Endometrial microvascular endothelial cells (primary cell): ENCODE measurements around the gene CRYM. TPM values are rescaled to one million over a fixed set of nuclear protein-coding genes. Genes with fewer than 3 reads are reported as not detected.
"Not testable (repeated sequence)": the region's sequence is repeated elsewhere in the genome, so short reads cannot be mapped to it uniquely, and the experiment has no call there.

Source experiments
- in situ Hi-C: cut with HindIII; loops from 2 replicates; pipeline ENCODE4 v1.10.0; 2017; ENCODE audit warnings: low sequenced_read_pairs, low pct_unique_long_range_greater_than_20kb; ENCODE audit errors: inconsistent ontology term
- total RNA-seq: library from RNA; depleted of rRNA; stranded (reverse); fragments of >200 nt; gene quantifications from one replicate; pipeline ENCODE4 v1.2.3, GENCODE V29; 2015; ENCODE audit errors: inconsistent ontology term

CRYM gene
- total RNA-seq, 1 donor from 2014 or later, result not detected

GRCh38 chr16:21283521-21284289 is 5.6 kb upstream of the CRYM start:
- in situ Hi-C loops, result no loop called here

DNA sequence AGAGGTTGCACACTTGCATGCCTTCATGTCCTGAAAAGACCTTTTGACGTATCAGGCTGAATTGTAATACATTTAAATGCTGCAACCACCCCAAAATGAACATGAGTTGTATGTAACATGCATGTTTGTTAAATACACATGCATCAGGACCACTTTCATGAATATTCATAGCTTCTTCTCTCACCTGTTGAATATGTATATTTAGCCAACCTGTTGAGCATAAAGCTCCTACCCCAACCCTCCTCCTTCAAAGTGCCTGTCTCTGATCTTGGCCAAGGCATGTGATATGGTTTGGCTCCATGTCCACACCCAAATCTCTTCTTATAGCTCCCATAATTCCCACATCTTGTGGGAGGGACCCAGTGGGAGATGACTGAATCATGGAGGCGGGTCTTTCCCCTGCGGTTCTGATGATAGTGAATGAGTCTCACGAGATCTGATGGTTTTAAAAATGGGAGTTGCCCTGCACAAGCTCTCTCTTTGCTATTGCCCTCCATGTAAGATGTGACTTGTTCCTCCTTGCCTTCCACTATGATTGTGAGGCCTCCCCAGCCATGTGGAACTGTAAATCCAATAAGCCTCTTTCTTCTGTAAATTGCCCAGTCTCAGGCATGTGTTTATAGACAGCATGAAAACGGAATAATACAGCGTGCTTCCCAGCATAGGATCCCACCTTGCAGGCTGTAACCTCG is 3.8 kb upstream of the CRYM start:
- in situ Hi-C loops, result no loop called here

DNA sequence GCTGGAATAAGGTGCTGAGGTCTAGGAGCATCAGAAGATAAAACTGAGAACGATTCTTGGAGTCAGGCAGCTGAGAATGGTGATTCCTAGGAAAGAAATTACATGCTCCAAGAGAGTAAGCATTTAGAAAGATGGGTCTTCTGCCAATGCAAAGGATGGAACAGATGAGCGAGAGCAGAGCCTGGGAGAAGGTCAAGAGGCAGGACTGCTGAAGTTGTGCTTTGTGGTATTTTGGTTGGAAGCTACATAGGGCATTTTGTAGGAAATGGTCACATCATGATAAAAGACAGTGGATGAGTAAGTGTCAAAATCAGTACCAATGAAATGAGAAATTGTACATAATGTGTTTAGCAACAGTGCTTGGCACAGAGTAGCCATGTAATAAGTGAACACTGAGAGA is 1.4 kb upstream of the CRYM start:
- in situ Hi-C loops, result no loop called here

- in situ Hi-C loops, result no loop called here
Measured at GRCh38 chr16:21277045-21277926, 804 bp downstream of the CRYM start.

DNA sequence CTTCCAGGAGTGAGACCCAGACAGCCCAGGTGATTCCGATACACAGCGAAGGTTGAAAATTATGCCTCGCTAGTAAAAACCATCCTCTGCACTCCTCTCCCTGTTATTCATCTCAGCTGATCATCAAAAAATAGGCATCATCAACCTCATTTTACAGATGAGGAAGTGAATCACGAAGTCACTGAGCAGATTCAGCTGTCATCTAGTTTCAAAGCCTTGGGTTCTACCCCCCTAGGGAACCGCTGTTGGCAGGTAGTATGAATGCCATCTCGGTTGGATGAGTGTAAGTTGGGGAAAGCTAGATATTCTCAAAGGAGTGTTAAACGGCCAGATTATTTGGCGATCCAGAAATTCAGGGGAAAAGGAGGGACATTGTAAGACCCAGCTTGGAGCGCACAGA is 2.0 kb downstream of the CRYM start:
- in situ Hi-C loops, result no loop called here

DNA sequence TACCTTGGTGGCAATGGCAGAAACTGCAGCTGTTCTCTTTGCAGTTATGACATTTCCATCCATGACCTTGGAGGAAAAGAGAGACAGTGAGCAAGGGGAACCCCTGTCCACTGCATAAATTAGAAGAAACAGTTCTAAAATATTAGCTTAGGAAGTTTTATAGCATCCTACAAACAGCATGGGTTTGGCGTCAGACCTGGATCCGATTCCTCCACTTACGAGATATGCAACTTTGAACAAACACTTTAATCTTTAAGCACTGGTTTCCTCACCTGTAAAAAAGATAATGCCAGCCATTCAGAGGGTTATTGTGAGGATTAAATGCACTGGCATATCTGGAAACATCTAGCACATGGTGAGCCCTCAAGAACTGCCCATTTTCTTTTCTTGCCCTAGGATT is 2.6 kb downstream of the CRYM start:
- in situ Hi-C loops, result no loop called here

- in situ Hi-C loops, result no loop called here
Measured at GRCh38 chr16:21274172-21274726, 3.8 kb downstream of the CRYM start.

DNA sequence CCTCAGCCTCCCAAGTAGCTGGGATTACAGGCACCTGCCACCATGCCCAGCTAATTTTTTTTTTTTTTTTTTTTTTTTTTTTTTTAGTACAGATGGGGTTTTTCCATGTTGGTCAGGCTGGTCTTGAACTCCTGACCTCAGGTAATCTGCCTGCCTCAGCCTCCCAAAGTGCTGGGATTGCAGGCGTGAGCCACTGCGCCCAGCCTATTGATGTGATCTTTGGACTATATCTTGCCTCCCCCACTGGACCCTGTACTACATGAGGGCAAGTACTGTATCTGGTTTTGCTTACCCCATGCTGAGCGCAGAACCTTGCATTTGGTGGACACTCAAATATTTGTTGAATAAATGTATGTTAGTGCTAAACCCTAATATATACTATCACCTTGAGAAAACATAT is 5.3 kb downstream of the CRYM start:
- in situ Hi-C loops, result not testable (repeated sequence)

DNA sequence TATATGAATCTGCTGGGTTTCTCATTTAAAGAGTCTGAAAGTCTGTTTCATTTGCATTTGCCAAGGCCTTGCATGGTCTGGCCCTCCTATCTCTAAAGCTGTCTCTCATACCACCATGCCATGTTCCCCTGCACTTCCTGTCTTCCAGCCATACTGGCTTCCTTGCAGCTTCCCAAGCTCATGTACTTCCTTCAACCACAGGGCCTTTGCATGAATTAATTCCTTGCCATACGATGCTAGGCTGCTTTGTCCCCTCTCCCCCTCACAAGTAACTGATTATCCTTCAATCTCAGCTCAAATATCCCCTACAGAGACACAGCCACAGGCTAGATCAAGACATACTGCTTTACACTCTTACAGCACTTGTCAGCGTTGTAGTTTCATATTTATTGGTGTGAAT is 5.8 kb downstream of the CRYM start:
- in situ Hi-C loops, result no loop called here

DNA sequence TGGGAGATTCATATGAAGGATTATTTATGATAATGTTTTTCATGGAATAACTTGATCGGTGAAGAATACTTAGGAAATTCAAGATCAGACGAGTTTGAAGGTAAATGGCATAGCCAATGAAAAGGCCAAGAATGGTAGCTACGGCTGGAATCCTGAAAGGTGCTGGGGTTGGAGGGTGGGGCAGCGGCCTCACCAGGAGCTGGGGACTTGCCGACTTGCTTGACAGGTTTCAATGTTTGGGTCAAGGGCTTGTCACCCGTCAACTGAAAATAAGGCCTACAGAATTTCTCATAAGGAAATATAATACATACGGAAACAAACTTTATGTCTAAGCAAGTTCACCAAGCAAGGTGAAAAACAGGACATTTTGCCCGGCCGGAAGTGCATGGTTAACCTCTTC is 9.9 kb downstream of the CRYM start:
- in situ Hi-C loops, result no loop called here

DNA sequence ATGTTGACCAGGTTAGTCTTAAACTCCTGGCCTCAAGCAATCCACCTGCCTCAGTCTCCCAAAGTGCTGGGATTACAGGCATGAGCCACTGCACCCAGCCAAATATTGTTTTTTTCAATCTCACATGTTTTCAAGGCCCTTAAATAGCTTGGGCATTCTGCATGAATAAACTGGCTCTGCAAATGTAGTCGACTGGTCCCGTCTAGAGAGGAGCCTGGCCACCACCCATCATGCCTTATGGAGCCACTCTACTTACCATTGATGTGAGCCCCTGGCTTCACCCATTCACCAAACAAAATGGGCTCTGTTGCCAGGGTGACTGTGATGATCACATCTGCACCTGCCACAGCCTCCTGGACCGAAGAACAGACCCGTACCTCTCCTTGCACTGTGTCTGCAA is 10.8 kb downstream of the CRYM start:
- in situ Hi-C loops, result no loop called here

DNA sequence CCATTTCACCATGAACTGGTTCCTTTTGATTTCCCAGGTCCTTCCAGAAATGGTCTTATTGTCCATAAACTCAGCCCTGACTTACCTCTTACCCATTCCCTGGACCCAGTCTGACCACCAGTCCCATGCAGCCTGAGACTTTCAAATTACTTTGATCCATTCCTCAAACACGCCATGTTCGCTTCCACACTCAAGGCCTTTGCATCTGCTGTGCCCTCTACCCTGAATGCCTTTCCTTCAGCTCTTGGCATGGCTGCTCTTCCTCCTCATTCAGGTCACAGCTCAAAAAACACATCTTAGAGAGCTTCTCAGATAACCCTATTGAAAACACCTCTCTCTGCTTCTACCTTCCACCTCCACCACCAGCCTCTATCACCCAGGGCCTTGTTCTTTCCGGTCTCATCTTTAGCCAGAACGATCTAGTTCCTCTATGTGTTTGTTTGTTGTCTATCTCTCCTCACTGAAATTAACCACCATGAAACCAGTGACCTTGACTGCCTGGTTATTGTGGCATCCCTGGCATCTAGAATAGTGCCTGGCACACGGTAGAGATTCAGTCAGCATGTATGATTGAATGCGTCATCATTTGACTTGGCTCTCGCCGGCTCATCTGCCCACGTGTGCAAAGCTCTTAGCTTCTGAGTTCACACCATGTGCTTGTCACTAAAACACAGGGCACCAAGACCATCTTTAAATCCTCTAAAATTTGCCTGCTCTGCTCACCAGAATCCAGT is 12.8 kb downstream of the CRYM start:
- in situ Hi-C loops, result no loop called here

- in situ Hi-C loops, result no loop called here
Measured at GRCh38 chr16:21264571-21265036, 13.5 kb downstream of the CRYM start.

DNA sequence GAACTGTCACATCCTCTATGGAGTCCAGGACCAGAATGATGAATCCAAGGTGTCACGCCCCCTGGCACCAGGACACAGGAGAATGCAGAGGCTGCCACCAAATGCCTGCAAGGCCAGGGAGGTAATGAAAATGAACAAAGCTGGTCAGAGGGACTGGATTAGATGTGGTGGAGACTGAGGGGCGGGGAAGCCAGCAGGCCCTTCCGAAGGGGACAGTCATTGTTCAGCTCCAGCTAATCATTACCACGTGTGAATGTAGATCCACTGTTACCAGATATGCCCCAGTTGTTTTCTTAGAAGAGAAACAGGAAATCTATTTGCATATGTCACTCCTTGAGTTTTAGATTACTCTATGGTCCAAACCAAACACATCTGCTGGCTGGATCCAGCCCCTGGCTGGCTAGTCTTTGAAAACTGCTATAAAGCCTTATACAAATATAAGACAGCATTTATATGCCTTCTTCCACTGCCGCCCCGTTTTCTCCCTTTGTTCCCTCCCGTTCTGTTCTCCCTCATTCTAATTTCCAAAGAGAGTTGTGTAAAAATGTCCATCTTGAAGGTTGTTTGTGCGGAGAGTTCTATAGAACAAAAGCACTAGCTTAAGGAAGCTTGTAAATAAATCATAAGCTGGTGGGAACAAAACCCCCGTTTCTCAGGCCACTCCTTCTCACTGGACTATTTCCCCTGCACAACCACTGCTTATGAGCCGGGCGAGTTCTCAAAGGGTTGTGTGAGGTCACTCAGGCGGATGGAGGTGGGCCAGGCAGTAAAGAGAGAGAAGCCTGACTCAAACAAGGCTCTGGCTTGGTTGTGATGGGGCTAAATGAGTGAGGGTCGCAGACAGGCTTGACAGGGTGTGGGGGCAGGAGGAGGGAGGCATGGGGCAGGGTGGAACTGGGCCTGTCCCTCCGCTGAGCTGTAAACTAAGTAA is 14.2 kb downstream of the CRYM start:
- in situ Hi-C loops, result no loop called here

GRCh38 chr16:21262779-21263639 is 15.1 kb downstream of the CRYM start:
- in situ Hi-C loops, result no loop called here

DNA sequence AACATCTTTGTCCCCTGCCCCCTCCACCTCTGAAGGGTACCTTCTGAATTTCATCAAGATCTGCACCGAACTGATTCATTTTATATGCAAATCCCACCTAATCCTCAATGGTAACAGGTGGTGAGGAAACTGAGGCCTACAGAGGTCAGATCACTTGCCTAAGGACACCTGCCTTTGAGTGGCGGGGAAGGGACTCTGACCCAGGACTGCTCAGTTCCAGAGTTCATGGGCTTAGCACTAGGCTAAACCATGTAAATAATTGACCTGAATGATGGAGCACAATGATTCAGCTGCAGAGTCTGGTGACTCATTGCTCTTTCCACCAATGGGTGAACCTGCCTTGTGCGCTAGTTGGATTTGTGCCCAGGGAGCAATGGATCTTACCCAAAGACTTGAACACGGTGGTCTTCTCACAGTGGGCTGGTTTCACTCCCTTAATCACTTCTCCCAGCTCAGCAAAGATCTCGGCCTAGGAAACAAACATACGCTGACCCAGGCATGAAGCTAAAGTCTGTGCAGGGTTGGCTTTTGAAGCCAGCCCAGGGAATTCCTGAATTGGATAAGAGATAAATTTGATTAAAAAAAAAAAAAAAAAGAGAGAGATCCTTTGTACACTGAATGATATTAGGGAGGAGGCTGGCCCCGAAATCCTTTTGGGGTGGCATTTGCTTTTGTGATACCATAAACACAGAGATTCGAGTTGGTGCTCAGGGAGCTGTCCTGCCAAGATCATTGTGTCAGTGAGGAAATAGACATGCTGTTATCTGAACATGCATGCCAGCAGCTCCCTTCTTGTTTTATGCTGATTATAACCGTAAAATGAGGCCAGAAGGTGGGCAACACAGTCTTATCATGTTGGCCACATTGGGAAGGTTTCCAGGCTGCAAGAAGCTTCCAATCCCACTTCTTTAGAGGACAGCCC is 17.0 kb downstream of the CRYM start:
- in situ Hi-C loops, result no loop called here
